NCI-H1694 (cell line): Measurements from ENCODE around the gene CMTM5.
"Not testable (repeated sequence)": the region's sequence is repeated elsewhere in the genome, so short reads cannot be mapped to it uniquely, and the experiment has no call there.

Source experiments
- DNase-seq: peaks from one replicate; lab custom pipeline; 2025; lab: John Stamatoyannopoulos, UW

The CMTM5 gene

GRCh38 chr14:23378612-23379220 lies 1.9 kb downstream of the CMTM5 start:
- no peak for DNase-seq

GRCh38 chr14:23379366-23380196 lies 2.7 kb downstream of the CMTM5 start:
- DNase-seq = peak; percentile 49

- no peak for DNase-seq
Measured at GRCh38 chr14:23380197-23380914, 3.5 kb downstream of the CMTM5 start.

GRCh38 chr14:23380976-23381375 lies 4.1 kb downstream of the CMTM5 start:
- no peak for DNase-seq

- no peak for DNase-seq
Measured at GRCh38 chr14:23381871-23382270, 5.0 kb downstream of the CMTM5 start.

GRCh38 chr14:23382276-23382675 lies 5.4 kb downstream of the CMTM5 start:
- no peak for DNase-seq

GRCh38 chr14:23382731-23383440 lies 6.0 kb downstream of the CMTM5 start:
- no peak for DNase-seq

GRCh38 chr14:23384364-23385080 lies 7.7 kb downstream of the CMTM5 start:
- DNase-seq = no peak

- DNase-seq = no peak
Measured at GRCh38 chr14:23385244-23385641, 8.4 kb downstream of the CMTM5 start.

GRCh38 chr14:23385642-23386265 lies 8.9 kb downstream of the CMTM5 start:
- no peak for DNase-seq

- DNase-seq = not testable (repeated sequence)
Measured at GRCh38 chr14:23386266-23386657, 9.4 kb downstream of the CMTM5 start.

GRCh38 chr14:23386999-23387398 lies 10.2 kb downstream of the CMTM5 start:
- no peak for DNase-seq

GRCh38 chr14:23387916-23388882 lies 11.4 kb downstream of the CMTM5 start:
- DNase-seq = no peak

GRCh38 chr14:23388996-23389395 lies 12.2 kb downstream of the CMTM5 start:
- no peak for DNase-seq

- no peak for DNase-seq
Measured at GRCh38 chr14:23389396-23389795, 12.6 kb downstream of the CMTM5 start.

GRCh38 chr14:23389871-23390270 lies 13.0 kb downstream of the CMTM5 start:
- not testable (repeated sequence) for DNase-seq

GRCh38 chr14:23392613-23393012 lies 15.8 kb downstream of the CMTM5 start:
- DNase-seq = no peak

- no peak for DNase-seq
Measured at GRCh38 chr14:23396126-23396525, 19.3 kb downstream of the CMTM5 start.

GRCh38 chr14:23396781-23397407 lies 20.0 kb downstream of the CMTM5 start:
- no peak for DNase-seq
